ENCODE data around the gene ETFA.

GRCh38 chr15:76278651-76279050, 32.6 kb downstream of the ETFA start:
- TF ChIP-seq MAX (IDR thresholded peaks at IDR 0.05) (no peak), RAD21 (IDR thresholded peaks at IDR 0.05; ENCODE audit: low read depth) (no peak), USF1 (IDR thresholded peaks at IDR 0.05) (no peak), CREB1 (IDR thresholded peaks at IDR 0.05; ENCODE audit: low read depth) (no peak), TAF1 (IDR thresholded peaks at IDR 0.05; ENCODE audit: low read depth) (no peak)
